GM12878 (cell line): Measurements from ENCODE around the gene PUS10. TPM values are rescaled to one million over a fixed set of nuclear protein-coding genes. Genes with fewer than 3 reads are reported as not detected.
A peak's percentile ranks its signal among the peaks of the same experiment; 100 is the strongest.

Experiments used
- ATAC-seq: fragments of 200-7000 bp; cut with Tn5 transposase; 3 replicates; pipeline ENCODE4 v1.9.1; 2020; ENCODE audit warnings: mild to moderate bottlenecking, moderate library complexity
- BruUV-seq: library from RNA; stranded (reverse); fragments of 400-500 nt; replicated peaks from 2 replicates; lab custom pipeline; 2021; lab: Mats Ljungman, UMichigan
- CTCF ChIA-PET: fragments of 300-600 bp; sonication (Branson Sonifier 250); formaldehyde crosslinking; extraction: SDS; loops from one replicate; lab custom pipeline; 2021; ENCODE audit warnings: inconsistent platforms; lab: Yijun Ruan, JAX
- POLR2A ChIA-PET: fragments of 350-600 bp; formaldehyde crosslinking; extraction: SDS; loops from one replicate; lab custom pipeline; 2021; ENCODE audit warnings: inconsistent platforms; lab: Charles Lee
- RAD21 ChIA-PET: fragments of 300-600 bp; sonication (Branson Sonifier 250); formaldehyde crosslinking; loops from one replicate; lab custom pipeline; 2023; ENCODE audit warnings: antibody characterized with exemption; ENCODE audit not compliant: unreplicated experiment; lab: Charles Lee
- SMC1A ChIA-PET: fragments of 300-600 bp; sonication (Branson Sonifier 250); formaldehyde crosslinking; loops from one replicate; lab custom pipeline; 2023; ENCODE audit not compliant: unreplicated experiment, uncharacterized antibody; lab: Charles Lee
- DNase-seq: peaks from one replicate; pipeline ENCODE4 v3.0.0-alpha.2; 2011; ENCODE audit warnings: low read depth, low spot score
- FAIRE-seq: peaks from 3 replicates; lab custom pipeline; 2011; peaks lifted over from hg19 to GRCh38; lab: Jason Lieb, UNC
- H2AFZ ChIP-seq: 2 replicates; pipeline ENCODE4 v1.6.0; 2011; ENCODE audit warnings: low read depth, low read length, control low read depth; ENCODE audit not compliant: control insufficient read depth
- H3K27ac ChIP-seq: 2 replicates; pipeline ENCODE4 v1.5.1; 2011; ENCODE audit warnings: control low read depth; ENCODE audit not compliant: control insufficient read depth, insufficient read depth
- H3K27me3 ChIP-seq, 2 experiments: replicated peaks in 1 of 2; 2 replicates each; pipeline versions ENCODE4 v1.6.0 to v1.6.1; 2011; ENCODE audit warnings: low read length in 1 of 2; ENCODE audit not compliant: control insufficient read depth in 2 of 2, insufficient read depth in 2 of 2
- H3K36me3 ChIP-seq, 2 experiments: 2 replicates each; pipeline ENCODE4 v1.5.1; 2011; ENCODE audit warnings: low read length in 1 of 2; ENCODE audit not compliant: control insufficient read depth in 2 of 2, insufficient read depth in 2 of 2
- H3K4me1 ChIP-seq: 2 replicates; pipeline ENCODE4 v1.6.1; 2011; ENCODE audit warnings: mild to moderate bottlenecking, low read length, moderate library complexity, mixed read lengths; ENCODE audit not compliant: control insufficient read depth, insufficient read depth
- H3K4me2 ChIP-seq: 2 replicates; pipeline ENCODE4 v1.6.0; 2011; ENCODE audit warnings: control low read depth; ENCODE audit not compliant: control insufficient read depth, insufficient read depth
- H3K4me3 ChIP-seq: fragments of 200-600 bp; sonication (generic); 2 replicates; pipeline ENCODE4 v1.5.1; 2016
- H3K79me2 ChIP-seq: 2 replicates; pipeline ENCODE4 v1.6.0; 2011; ENCODE audit warnings: low read length; ENCODE audit not compliant: control insufficient read depth, insufficient read depth
- H3K9ac ChIP-seq: 2 replicates; pipeline ENCODE4 v1.8.0; 2011; ENCODE audit warnings: low read length, control low read depth, mixed read lengths; ENCODE audit not compliant: control insufficient read depth, insufficient read depth
- H3K9me3 ChIP-seq: replicated peaks from 3 replicates; pipeline ENCODE4 v1.5.1; 2011; ENCODE audit warnings: mild to moderate bottlenecking, low read length; ENCODE audit not compliant: control insufficient read depth, insufficient read depth
- H4K20me1 ChIP-seq: 2 replicates; pipeline ENCODE4 v1.6.0; 2011; ENCODE audit not compliant: control insufficient read depth, insufficient read depth
- EZH2 ChIP-seq: IDR thresholded peaks from 2 replicates; pipeline ENCODE4 v1.6.1; 2012; ENCODE audit warnings: low read depth, mild to moderate bottlenecking, control low read depth, inconsistent platforms, low read length, borderline replicate concordance; ENCODE audit not compliant: control insufficient read depth
- FOXK2 ChIP-seq: fragments of 450-650 bp; IDR thresholded peaks from 2 replicates; pipeline ENCODE4 v1.6.1; 2017; ENCODE audit warnings: mild to moderate bottlenecking, moderate library complexity
- FOXM1 ChIP-seq: IDR thresholded peaks from 2 replicates; pipeline ENCODE4 v1.6.1; 2012; ENCODE audit warnings: low read depth, mild to moderate bottlenecking, inconsistent platforms, low read length, moderate library complexity
- KLF5 ChIP-seq: fragments of 450-650 bp; IDR thresholded peaks from 2 replicates; pipeline ENCODE4 v1.6.1; 2014; ENCODE audit warnings: mild to moderate bottlenecking; ENCODE audit not compliant: partially characterized antibody
- MEF2A ChIP-seq: IDR thresholded peaks from 2 replicates; pipeline ENCODE4 v1.6.1; 2011; ENCODE audit warnings: low read depth, mild to moderate bottlenecking, low read length, moderate library complexity; ENCODE audit not compliant: insufficient read depth
- MYB ChIP-seq: fragments of 150-350 bp; IDR thresholded peaks from 2 replicates; pipeline ENCODE4 v1.6.1; 2014; ENCODE audit warnings: mild to moderate bottlenecking, low read depth, low read length, borderline replicate concordance
- NFYB ChIP-seq: IDR thresholded peaks from 2 replicates; pipeline ENCODE4 v1.6.1; 2011; ENCODE audit warnings: low read depth, mild to moderate bottlenecking, low read length, improper control_type of control experiment, moderate library complexity; ENCODE audit not compliant: insufficient read depth
- NR2F1 ChIP-seq: fragments of 450-650 bp; conservative IDR thresholded peaks from 2 replicates; pipeline ENCODE4 v1.6.1; 2017; ENCODE audit warnings: mild to moderate bottlenecking
- POLR2AphosphoS2 ChIP-seq: IDR thresholded peaks from 2 replicates; pipeline ENCODE4 v1.6.1; 2011; ENCODE audit warnings: low read depth, mild to moderate bottlenecking, low read length, improper control_type of control experiment, moderate library complexity
- REST ChIP-seq: IDR thresholded peaks from 2 replicates; pipeline ENCODE4 v1.6.1; 2012; ENCODE audit warnings: mild to moderate bottlenecking, low read depth, low read length
- RFX5 ChIP-seq: IDR thresholded peaks from 2 replicates; pipeline ENCODE4 v1.6.1; 2011; ENCODE audit warnings: low read depth, low read length, improper control_type of control experiment
- SP1 ChIP-seq: IDR thresholded peaks from one replicate; pipeline ENCODE4 v1.6.1; 2011; ENCODE audit warnings: low read depth, low read length
- SUPT20H ChIP-seq: IDR thresholded peaks from 2 replicates; pipeline ENCODE4 v1.6.1; 2011; ENCODE audit warnings: low read depth, mild to moderate bottlenecking, low read length, moderate library complexity, borderline replicate concordance; ENCODE audit not compliant: control insufficient read depth
- SUZ12 ChIP-seq: fragments of 200-600 bp; sonication (generic); IDR thresholded peaks from one replicate; pipeline ENCODE4 v1.6.1; 2018; ENCODE audit warnings: antibody characterized with exemption, mild to moderate bottlenecking; ENCODE audit not compliant: unreplicated experiment
- TCF3 ChIP-seq: IDR thresholded peaks from 2 replicates; pipeline ENCODE4 v1.6.1; 2012; ENCODE audit warnings: low read depth, mild to moderate bottlenecking, low read length, borderline replicate concordance; ENCODE audit not compliant: insufficient read depth
- ZNF384 ChIP-seq: IDR thresholded peaks from 2 replicates; pipeline ENCODE4 v1.6.1; 2012; ENCODE audit warnings: low read depth, mild to moderate bottlenecking, low read length, improper control_type of control experiment, borderline replicate concordance
- in situ Hi-C: fragments of 300-500 bp; cut with MboI; formaldehyde crosslinking; loops from 9 replicates; pipeline ENCODE4 v1.14.3; 2018; ENCODE audit warnings: mixed read lengths
- intact Hi-C: fragments of 100-400 bp; cut with micrococcal nuclease; formaldehyde crosslinking; loops from one replicate; pipeline ENCODE4 v1.14.2; 2022; ENCODE audit not compliant: unreplicated experiment
- polyA plus RNA-seq, 11 experiments: library from polyadenylated mRNA; depleted of rRNA in 4 of 11; unstranded in 6 of 11; stranded (reverse) in 5 of 11; fragments of >200 nt; fragmentation: Nextera tagmentation in 4 of 11; fragmentation: Illumina TruSeq in 1 of 11; extraction: Ambion mirVana in 4 of 11; extraction: Trizol in 1 of 11; gene quantifications; 1 replicate in 1 of 11; 2 replicates in 10 of 11; pipeline versions ENCODE4 v1.2.1 to v1.2.3, GENCODE V29; 2011 to 2016; ENCODE audit warnings: inconsistent platforms in 2 of 11, missing spikeins in 2 of 11, low read depth in 1 of 11
- total RNA-seq, 4 experiments: library from RNA; depleted of rRNA in 3 of 4; stranded (reverse); fragments of >200 nt in 3 of 4; fragmentation: Illumina TruSeq in 1 of 4; extraction: Trizol in 1 of 4; gene quantifications; 2 replicates each; pipeline versions ENCODE4 v1.2.1 to v1.2.3, GENCODE V29; 2013 to 2021
- TF ChIP-seq, protein P1 (sequence below): fragments of 450-650 bp; conservative IDR thresholded peaks from 2 replicates; pipeline ENCODE4 v1.6.1; 2017; ENCODE audit warnings: mild to moderate bottlenecking, moderate library complexity

PUS10 gene
- total and polyA plus RNA-seq, 10 of the 15 experiments (the other 5 are each of a cell fraction or from before 2014, with no cell fraction given), result 9.1 to 17.0 (median 13.0) TPM

GRCh38 chr2:61065714-61066709, 48.0 kb upstream of the PUS10 start, which contains the start of gene SANBR (continued):
- TF ChIP-seq KLF5, result no peak
- no peak for TF ChIP-seq FOXM1
- peak; percentile 52 for TF ChIP-seq NR2F1
- TF ChIP-seq NFYB, result peak; percentile 96
- no peak for TF ChIP-seq FOXK2
- TF ChIP-seq, protein P1, sequence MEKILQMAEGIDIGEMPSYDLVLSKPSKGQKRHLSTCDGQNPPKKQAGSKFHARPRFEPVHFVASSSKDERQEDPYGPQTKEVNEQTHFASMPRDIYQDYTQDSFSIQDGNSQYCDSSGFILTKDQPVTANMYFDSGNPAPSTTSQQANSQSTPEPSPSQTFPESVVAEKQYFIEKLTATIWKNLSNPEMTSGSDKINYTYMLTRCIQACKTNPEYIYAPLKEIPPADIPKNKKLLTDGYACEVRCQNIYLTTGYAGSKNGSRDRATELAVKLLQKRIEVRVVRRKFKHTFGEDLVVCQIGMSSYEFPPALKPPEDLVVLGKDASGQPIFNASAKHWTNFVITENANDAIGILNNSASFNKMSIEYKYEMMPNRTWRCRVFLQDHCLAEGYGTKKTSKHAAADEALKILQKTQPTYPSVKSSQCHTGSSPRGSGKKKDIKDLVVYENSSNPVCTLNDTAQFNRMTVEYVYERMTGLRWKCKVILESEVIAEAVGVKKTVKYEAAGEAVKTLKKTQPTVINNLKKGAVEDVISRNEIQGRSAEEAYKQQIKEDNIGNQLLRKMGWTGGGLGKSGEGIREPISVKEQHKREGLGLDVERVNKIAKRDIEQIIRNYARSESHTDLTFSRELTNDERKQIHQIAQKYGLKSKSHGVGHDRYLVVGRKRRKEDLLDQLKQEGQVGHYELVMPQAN, result peak; percentile 52; the same call in 1 of the 2 replicates

DNA sequence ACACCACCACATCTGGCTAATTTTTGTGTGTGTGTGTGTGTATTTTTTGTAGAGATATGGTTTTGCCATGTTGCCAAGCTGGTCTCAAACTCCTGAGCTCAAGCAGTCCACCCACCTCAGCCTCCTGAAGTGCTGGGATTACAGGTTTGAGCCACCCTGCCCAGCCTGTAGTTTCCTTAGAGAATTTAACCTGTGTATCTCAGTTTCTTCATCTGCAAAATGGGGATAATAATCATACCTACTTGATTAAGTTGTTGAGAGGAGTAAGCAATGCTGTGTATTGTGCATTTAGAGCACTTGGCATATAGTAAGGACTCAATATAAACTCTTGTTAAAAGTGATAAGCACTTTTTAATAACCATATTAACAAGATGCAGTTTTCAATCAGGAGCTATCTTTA, 41.3 kb upstream of the PUS10 start:
- intact Hi-C loops, result no loop called here
- TF ChIP-seq REST (no peak), ZNF384 (no peak), SP1 (no peak), TCF3 (no peak), MYB (no peak), SUZ12 (no peak), RFX5 (no peak), POLR2AphosphoS2 (no peak), SUPT20H (no peak), MEF2A (no peak), EZH2 (no peak)

More for the DNA sequence above, 41.3 kb upstream of the PUS10 start:
- ChIA-PET RAD21 (no interaction called here), POLR2A (no interaction called here), CTCF (interaction anchor here (0.6 kb wide), 1 partner anchor 332 kb away, joined by 3 read pairs; no protein-coding TSS in a partner anchor), SMC1A (interaction anchor here (0.6 to 2.8 kb wide), 2 partner anchors 13 to 131 kb away, joined by 3 to 14 read pairs; no protein-coding TSS in a partner anchor)
- no peak overlapping the region for H3K4me2 ChIP-seq
- H3K4me1 ChIP-seq, result no peaks in the 10 kb centered on the region
- H3K9me3 ChIP-seq, result no peaks in the 10 kb centered on the region
- ATAC-seq (no peak), DNase-seq (no peak), FAIRE-seq (no peak)
- no peak overlapping the region for H3K4me3 ChIP-seq
- no peak overlapping the region for H3K27ac ChIP-seq
- no peaks in the 10 kb centered on the region for H4K20me1 ChIP-seq
- in situ Hi-C loops, result no loop called here
- H3K9ac ChIP-seq, result no peak overlapping the region
- BruUV-seq, result no TSS peak
- no peaks in the 10 kb centered on the region for H3K27me3 ChIP-seq
- no peaks in the 10 kb centered on the region for H3K36me3 ChIP-seq
- H3K79me2 ChIP-seq, result no peaks in the 10 kb centered on the region
- no peak overlapping the region for H2AFZ ChIP-seq
